ENCODE measurements around the gene SRC. TPM values are rescaled to one million over a fixed set of nuclear protein-coding genes. Genes with fewer than 3 reads are reported as not detected.
A peak's percentile ranks its signal among the peaks of the same experiment; 100 is the strongest.

Gene SRC
- total RNA-seq, 4 donors from 2014 or later = 21.8 to 30.9 (median 25.1) TPM

GRCh38 chr20:37344506-37345338, 1.2 kb upstream of the SRC start:
- 76 to 82% methylated on average over 10 of the region's 10 CpGs for WGBS, 2 donors
- intact Hi-C loops (cut with DNase I; ENCODE audit: low total_unique reads) = no loop called here
- DNase-seq (ENCODE audit: low spot score in 2 of 2) = peak in 1 of 2 donors; percentile 84
- TF ChIP-seq POLR2A (IDR thresholded peaks at IDR 0.05) (no peak), CTCF (IDR thresholded peaks at IDR 0.05) (no peak)
- H3K4me3 ChIP-seq (ENCODE audit: low read depth, poor library complexity, severe bottlenecking) = no peak overlapping the region

GRCh38 chr20:37346236-37346534, 245 bp downstream of the SRC start:
- DNase-seq (ENCODE audit: low spot score in 2 of 2) = no peak
- TF ChIP-seq POLR2A (IDR thresholded peaks at IDR 0.05) = no peak
- TF ChIP-seq CTCF (IDR thresholded peaks at IDR 0.05) = no peak

GRCh38 chr20:37346535-37347346, 801 bp downstream of the SRC start:
- DNase-seq (ENCODE audit: low spot score in 2 of 2) = peak in 1 of 2 donors; percentile 85
- no peak for TF ChIP-seq POLR2A (IDR thresholded peaks at IDR 0.05)
- no peak for TF ChIP-seq CTCF (IDR thresholded peaks at IDR 0.05)
- peak overlapping the region; percentile 34 for H3K4me3 ChIP-seq (ENCODE audit: low read depth, poor library complexity, severe bottlenecking)
- intact Hi-C loops (cut with DNase I; ENCODE audit: low total_unique reads) = no loop called here
- 15 to 48% methylated on average over 3 to 9 of the region's 22 CpGs for WGBS, 2 donors

More at GRCh38 chr20:37346236-37346534, 245 bp downstream of the SRC start:
- 0% methylated on average over 4 of the region's 35 CpGs; no CpG with 5 or more reads in 1 of the 2 donors for WGBS, 2 donors
- intact Hi-C loops (cut with DNase I; ENCODE audit: low total_unique reads) = no loop called here
- H3K4me3 ChIP-seq (ENCODE audit: low read depth, poor library complexity, severe bottlenecking) = peak overlapping the region; percentile 34

- TF ChIP-seq POLR2A (IDR thresholded peaks at IDR 0.05) = no peak
- no peak for TF ChIP-seq CTCF (IDR thresholded peaks at IDR 0.05)
- 83 to 90% methylated on average over 7 of the region's 7 CpGs for WGBS, 2 donors
- peak in 1 of 2 donors; percentile 63 for DNase-seq (ENCODE audit: low spot score in 2 of 2)
- no peak overlapping the region for H3K4me3 ChIP-seq (ENCODE audit: low read depth, poor library complexity, severe bottlenecking)
- intact Hi-C loops (cut with DNase I; ENCODE audit: low total_unique reads) = no loop called here
These were observed 1.4 kb downstream of the SRC start for GRCh38 chr20:37347347-37347823.

GRCh38 chr20:37347891-37348791, 2.2 kb downstream of the SRC start:
- WGBS, 2 donors = 69 to 71% methylated on average over 9 to 11 of the region's 11 CpGs
- DNase-seq (ENCODE audit: low spot score in 2 of 2) = peak in 1 of 2 donors; percentile 84
- no peak overlapping the region for H3K4me3 ChIP-seq (ENCODE audit: low read depth, poor library complexity, severe bottlenecking)
- intact Hi-C loops (cut with DNase I; ENCODE audit: low total_unique reads) = no loop called here
- TF ChIP-seq CTCF (IDR thresholded peaks at IDR 0.05) (no peak), POLR2A (IDR thresholded peaks at IDR 0.05) (no peak)

All from lower leg skin (tissue), 4 donors.